Ovary (tissue), 9 donors: ENCODE data around the gene MYMK. TPM values are rescaled to one million over a fixed set of nuclear protein-coding genes. Genes with fewer than 3 reads are reported as not detected.

Source experiments
- DNase-seq, 5 donors: peaks; one replicate each; pipeline ENCODE4 v3.0.0-alpha.2; 2019 to 2020
- H3K27ac ChIP-seq, 2 donors: fragments of 200-600 bp; one replicate each; pipeline versions ENCODE4 v1.5.1 to v1.8.0; 2019 to 2022
- H3K27me3 ChIP-seq: fragments of 200-600 bp; one replicate; pipeline ENCODE4 v1.8.0; 2022
- H3K36me3 ChIP-seq: fragments of 200-600 bp; sonication (generic); one replicate; pipeline ENCODE4 v1.5.1; 2019
- H3K4me1 ChIP-seq: one replicate; pipeline ENCODE4 v1.8.1; 2013; ENCODE audit warnings: mild to moderate bottlenecking, moderate library complexity; ENCODE audit not compliant: insufficient read depth
- H3K4me3 ChIP-seq: fragments of 200-600 bp; sonication (generic); one replicate; pipeline ENCODE4 v1.5.1; 2017
- H3K9me3 ChIP-seq, 2 donors: fragments of 200-600 bp in 1 of 2; sonication (generic) in 1 of 2; one replicate each; pipeline versions ENCODE4 v1.5.1 to v1.8.1; 2013 to 2019; ENCODE audit warnings: mild to moderate bottlenecking in 1 of 2, moderate library complexity in 1 of 2
- EP300 ChIP-seq: sonication (generic); formaldehyde crosslinking; IDR thresholded peaks from one replicate; pipeline ENCODE4 v1.6.1; 2017; ENCODE audit warnings: antibody characterized with exemption
- POLR2A ChIP-seq: fragments of 450-650 bp; IDR thresholded peaks from one replicate; pipeline ENCODE4 v1.6.1; 2017; ENCODE audit warnings: antibody characterized with exemption, mild to moderate bottlenecking, moderate library complexity
- WGBS, 3 donors: extraction: QIAGEN DNeasy Blood & Tissue Kit in 1 of 3; methylation state at CpG; one replicate each; pipeline versions ENCODE4 v1.1.5 to v1.1.7; 2013 to 2017; 5-methylcytosine and 5-hydroxymethylcytosine counted together
- intact Hi-C, 4 donors: fragments of 100-400 bp; cut with DNase I; formaldehyde crosslinking; loops; one replicate each; pipeline versions ENCODE4 v1.11.0 to v1.15.1; 2022 to 2023
- polyA plus RNA-seq, 2 donors: library from polyadenylated mRNA; stranded (reverse); fragments of 200-250 nt in 1 of 2; fragments of 350-450 nt in 1 of 2; fragmentation: Illumina TruSeq in 1 of 2; extraction: RNeasy Lipid Tissue Mini Kit (QIAGEN cat#74804) in 1 of 2; gene quantifications; one replicate each; pipeline ENCODE4 v1.2.3, GENCODE V29; 2013 to 2014
- total RNA-seq, 7 donors: library from RNA; depleted of rRNA in 2 of 7; stranded (reverse); fragments of >200 nt in 2 of 7; fragmentation: NEBNext Ultra II Directional in 3 of 7; extraction: Animal tissue kit (Norgen Biotek cat#: 25700) in 3 of 7; gene quantifications; one replicate each; pipeline versions ENCODE4 v1.1.0 to v1.2.4, GENCODE V29; 2016 to 2023
- TF ChIP-seq, protein P1 (sequence below), 3 donors: fragments of 450-650 bp in 2 of 3; fragments of 200-600 bp in 1 of 3; IDR thresholded peaks; one replicate each; pipeline versions ENCODE4 v1.5.1 to v1.8.0; 2016 to 2022; ENCODE audit warnings: antibody characterized with exemption in 3 of 3, mild to moderate bottlenecking in 1 of 3
- donor health status: DM: no; HTN: no; CAD: no; lungs with moderate emphysema.
- donor health status: DM: no; HTN: no; CAD: no.
- donor health status: Bipolar disorder and iron deficiency.
- donor health status: DM: yes; HTN: yes; CAD: no.
- donor health status: DM: no; HTN: no; CAD: no.
- donor health status: DM: yes; HTN: yes; CAD: no.

The MYMK gene
- total and polyA plus RNA-seq, 9 donors = not detected

DNA sequence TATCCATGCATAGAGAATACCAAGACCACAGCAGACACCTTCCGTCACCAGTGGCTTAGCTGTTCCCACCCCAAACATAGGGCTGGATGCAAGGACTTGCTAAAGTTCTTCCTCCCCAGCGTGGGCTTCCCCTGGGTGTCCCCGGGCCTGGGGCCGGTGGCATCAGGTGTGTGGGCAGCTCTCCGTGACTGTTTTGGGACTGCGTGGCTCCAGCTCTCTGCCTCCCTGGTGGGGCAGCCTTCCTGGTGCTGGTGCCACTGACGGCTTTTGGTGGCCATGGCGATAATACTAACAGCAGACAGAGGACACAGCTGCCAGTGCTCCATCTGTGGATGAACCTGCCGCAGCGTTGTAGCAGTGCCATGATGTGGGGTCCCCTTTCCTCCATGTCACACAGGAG, 60.1 kb downstream of the MYMK start:
- no peak for DNase-seq
- Histone ChIP-seq H3K4me1 (peaks cover 3% of the 10 kb centered on the region), H3K9me3 (no peaks in the 10 kb centered on the region), H3K36me3 (no peaks in the 10 kb centered on the region), H3K27me3 (no peaks in the 10 kb centered on the region), H3K4me3 (no peak overlapping the region), H3K27ac (no peak overlapping the region)
- intact Hi-C loops = no loop called here
- WGBS, 3 donors = 93 to 95% (median 93%) methylated on average over 10 of the region's 10 CpGs
- TF ChIP-seq POLR2A (no peak), EP300 (no peak)
- TF ChIP-seq, protein P1, sequence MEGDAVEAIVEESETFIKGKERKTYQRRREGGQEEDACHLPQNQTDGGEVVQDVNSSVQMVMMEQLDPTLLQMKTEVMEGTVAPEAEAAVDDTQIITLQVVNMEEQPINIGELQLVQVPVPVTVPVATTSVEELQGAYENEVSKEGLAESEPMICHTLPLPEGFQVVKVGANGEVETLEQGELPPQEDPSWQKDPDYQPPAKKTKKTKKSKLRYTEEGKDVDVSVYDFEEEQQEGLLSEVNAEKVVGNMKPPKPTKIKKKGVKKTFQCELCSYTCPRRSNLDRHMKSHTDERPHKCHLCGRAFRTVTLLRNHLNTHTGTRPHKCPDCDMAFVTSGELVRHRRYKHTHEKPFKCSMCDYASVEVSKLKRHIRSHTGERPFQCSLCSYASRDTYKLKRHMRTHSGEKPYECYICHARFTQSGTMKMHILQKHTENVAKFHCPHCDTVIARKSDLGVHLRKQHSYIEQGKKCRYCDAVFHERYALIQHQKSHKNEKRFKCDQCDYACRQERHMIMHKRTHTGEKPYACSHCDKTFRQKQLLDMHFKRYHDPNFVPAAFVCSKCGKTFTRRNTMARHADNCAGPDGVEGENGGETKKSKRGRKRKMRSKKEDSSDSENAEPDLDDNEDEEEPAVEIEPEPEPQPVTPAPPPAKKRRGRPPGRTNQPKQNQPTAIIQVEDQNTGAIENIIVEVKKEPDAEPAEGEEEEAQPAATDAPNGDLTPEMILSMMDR (IDR thresholded peaks at IDR 0.05) = no peak

Other genes with a start within 250 kb of the MYMK start
- gene ABO, start 249.8 kb downstream of the MYMK start, total RNA-seq = 10 to 100 TPM; 16.0 to 27.7 (median 22.0) TPM
- 10 to 100 TPM; 18.5 to 21.1 TPM for gene ABO, start 249.8 kb downstream of the MYMK start, polyA plus RNA-seq
- gene SURF6, start 188.8 kb downstream of the MYMK start, total RNA-seq = 10 to 100 TPM; 13.6 to 24.9 (median 21.0) TPM
- gene SURF6, start 188.8 kb downstream of the MYMK start, polyA plus RNA-seq = 10 to 100 TPM; 12.7 to 24.0 TPM
- 10 to 100 TPM; 20.6 to 43.8 (median 38.7) TPM for gene MED22, start 176.8 kb downstream of the MYMK start, total RNA-seq
- gene MED22, start 176.8 kb downstream of the MYMK start, polyA plus RNA-seq = 10 to 100 TPM in 1 of 2 donors, 1 to 10 TPM in 1; 8.3 to 24.5 TPM
- gene RPL7A, start 176.7 kb downstream of the MYMK start, total RNA-seq = 1,000 to 10,000 TPM; 3,805 to 5,253 (median 4,187) TPM
- gene RPL7A, start 176.7 kb downstream of the MYMK start, polyA plus RNA-seq = 1,000 to 10,000 TPM; 5,821 to 6,397 TPM
- gene SURF1, start 168.5 kb downstream of the MYMK start, total RNA-seq = 10 to 100 TPM; 23.5 to 44.7 (median 33.8) TPM
- gene SURF1, start 168.5 kb downstream of the MYMK start, polyA plus RNA-seq = 10 to 100 TPM; 36.8 to 51.3 TPM
- gene SURF2, start 168.4 kb downstream of the MYMK start, total RNA-seq = 10 to 100 TPM; 13.7 to 30.4 (median 15.8) TPM
- 10 to 100 TPM in 1 of 2 donors, 1 to 10 TPM in 1; 8.6 to 21.4 TPM for gene SURF2, start 168.4 kb downstream of the MYMK start, polyA plus RNA-seq
- 100 to 1,000 TPM in 4 of 7 donors, 10 to 100 TPM in 3; 58.7 to 126 (median 107) TPM for gene SURF4, start 148.9 kb downstream of the MYMK start, total RNA-seq
- gene SURF4, start 148.9 kb downstream of the MYMK start, polyA plus RNA-seq = 100 to 1,000 TPM in 1 of 2 donors, 10 to 100 TPM in 1; 73.8 to 165 TPM
- 1 to 10 TPM in 5 of 7 donors, under 1 TPM in 2; 0.48 to 1.7 (median 1.2) TPM for gene STKLD1, start 148.6 kb downstream of the MYMK start, total RNA-seq
- 1 to 10 TPM; 1.3 to 2.3 TPM for gene STKLD1, start 148.6 kb downstream of the MYMK start, polyA plus RNA-seq
- 10 to 100 TPM; 15.9 to 31.0 (median 21.9) TPM for gene REXO4, start 106.9 kb downstream of the MYMK start, total RNA-seq
- 10 to 100 TPM; 17.6 to 22.3 TPM for gene REXO4, start 106.9 kb downstream of the MYMK start, polyA plus RNA-seq
- gene ADAMTS13, start 102.6 kb downstream of the MYMK start, total RNA-seq = 1 to 10 TPM; 1.8 to 4.2 (median 3.6) TPM
- gene ADAMTS13, start 102.6 kb downstream of the MYMK start, polyA plus RNA-seq = 1 to 10 TPM in 1 of 2 donors, under 1 TPM in 1; 0.45 to 3.8 TPM
- 10 to 100 TPM in 6 of 7 donors, 1 to 10 TPM in 1; 8.2 to 23.4 (median 18.6) TPM for gene CACFD1, start 65.0 kb downstream of the MYMK start, total RNA-seq
- 10 to 100 TPM in 1 of 2 donors, 1 to 10 TPM in 1; 1.6 to 16.0 TPM for gene CACFD1, start 65.0 kb downstream of the MYMK start, polyA plus RNA-seq
- 1 to 10 TPM in 4 of 7 donors, under 1 TPM in 3; 0.48 to 7.4 (median 1.1) TPM for gene SLC2A6, start 45.9 kb downstream of the MYMK start, total RNA-seq
- gene SLC2A6, start 45.9 kb downstream of the MYMK start, polyA plus RNA-seq = under 1 TPM; 0.37 to 0.93 TPM
- gene ADAMTSL2, start 9.7 kb upstream of the MYMK start, total RNA-seq = 10 to 100 TPM in 1 of 7 donors, 1 to 10 TPM in 6; 1.3 to 18.5 (median 1.9) TPM
- gene ADAMTSL2, start 9.7 kb upstream of the MYMK start, polyA plus RNA-seq = 1 to 10 TPM in 1 of 2 donors, under 1 TPM in 1; 0.27 to 1.9 TPM
- under 1 TPM in 1 of 7 donors, not detected in 6; 0.30 TPM for gene FAM163B, start 84.4 kb upstream of the MYMK start, total RNA-seq
- under 1 TPM in 1 of 2 donors, not detected in 1; 0.21 TPM for gene FAM163B, start 84.4 kb upstream of the MYMK start, polyA plus RNA-seq
- gene DBH, start 111.4 kb upstream of the MYMK start, total RNA-seq = not detected
- gene DBH, start 111.4 kb upstream of the MYMK start, polyA plus RNA-seq = under 1 TPM in 1 of 2 donors, not detected in 1; 0.28 TPM
- gene SARDH, start 213.4 kb upstream of the MYMK start, total RNA-seq = 10 to 100 TPM in 1 of 7 donors, 1 to 10 TPM in 6; 2.5 to 10.0 (median 3.3) TPM
- gene SARDH, start 213.4 kb upstream of the MYMK start, polyA plus RNA-seq = 1 to 10 TPM; 2.8 to 5.0 TPM